Progenitor cell of endocrine pancreas (in vitro differentiated cells): ENCODE measurements around the gene RUFY4. TPM values are rescaled to one million over a fixed set of nuclear protein-coding genes. Genes with fewer than 3 reads are reported as not detected.
"Not testable (repeated sequence)": the region's sequence is repeated elsewhere in the genome, so short reads cannot be mapped to it uniquely, and the experiment has no call there.

Experiments used
- DNase-seq: peaks from one replicate; pipeline ENCODE4 v3.0.0; 2021; ENCODE audit warnings: low spot score; ENCODE audit not compliant: unreplicated experiment
- H3K27ac Mint-ChIP-seq: 2 replicates; pipeline ENCODE4 v1.8.0; 2021; ENCODE audit warnings: mild to moderate bottlenecking, moderate library complexity, mixed read lengths
- H3K27me3 Mint-ChIP-seq: 2 replicates; pipeline ENCODE4 v1.8.0; 2021; ENCODE audit warnings: mixed read lengths
- H3K36me3 Mint-ChIP-seq: 2 replicates; pipeline ENCODE4 v1.8.0; 2022; ENCODE audit warnings: mixed read lengths; ENCODE audit not compliant: insufficient read depth
- H3K4me1 Mint-ChIP-seq: 2 replicates; pipeline ENCODE4 v1.8.0; 2021; ENCODE audit warnings: low read depth, mixed read lengths
- H3K4me3 Mint-ChIP-seq: 2 replicates; pipeline ENCODE4 v1.8.0; 2021; ENCODE audit warnings: low read depth, mild to moderate bottlenecking, moderate library complexity, mixed read lengths
- H3K9me3 Mint-ChIP-seq: 2 replicates; pipeline ENCODE4 v1.8.0; 2021; ENCODE audit warnings: low read depth, mixed read lengths
- total RNA-seq: library from RNA; stranded (reverse); gene quantifications from 2 replicates; pipeline ENCODE4 v1.2.1, GENCODE V29; 2021
- TF ChIP-seq, protein P1 (sequence below): fragments of 200-600 bp; sonication (generic); IDR thresholded peaks from one replicate; pipeline ENCODE4 v1.5.0; 2021; ENCODE audit warnings: antibody characterized with exemption, mild to moderate bottlenecking; ENCODE audit not compliant: unreplicated experiment

Gene RUFY4
- total RNA-seq, 1 donor from 2014 or later, result not detected

DNA sequence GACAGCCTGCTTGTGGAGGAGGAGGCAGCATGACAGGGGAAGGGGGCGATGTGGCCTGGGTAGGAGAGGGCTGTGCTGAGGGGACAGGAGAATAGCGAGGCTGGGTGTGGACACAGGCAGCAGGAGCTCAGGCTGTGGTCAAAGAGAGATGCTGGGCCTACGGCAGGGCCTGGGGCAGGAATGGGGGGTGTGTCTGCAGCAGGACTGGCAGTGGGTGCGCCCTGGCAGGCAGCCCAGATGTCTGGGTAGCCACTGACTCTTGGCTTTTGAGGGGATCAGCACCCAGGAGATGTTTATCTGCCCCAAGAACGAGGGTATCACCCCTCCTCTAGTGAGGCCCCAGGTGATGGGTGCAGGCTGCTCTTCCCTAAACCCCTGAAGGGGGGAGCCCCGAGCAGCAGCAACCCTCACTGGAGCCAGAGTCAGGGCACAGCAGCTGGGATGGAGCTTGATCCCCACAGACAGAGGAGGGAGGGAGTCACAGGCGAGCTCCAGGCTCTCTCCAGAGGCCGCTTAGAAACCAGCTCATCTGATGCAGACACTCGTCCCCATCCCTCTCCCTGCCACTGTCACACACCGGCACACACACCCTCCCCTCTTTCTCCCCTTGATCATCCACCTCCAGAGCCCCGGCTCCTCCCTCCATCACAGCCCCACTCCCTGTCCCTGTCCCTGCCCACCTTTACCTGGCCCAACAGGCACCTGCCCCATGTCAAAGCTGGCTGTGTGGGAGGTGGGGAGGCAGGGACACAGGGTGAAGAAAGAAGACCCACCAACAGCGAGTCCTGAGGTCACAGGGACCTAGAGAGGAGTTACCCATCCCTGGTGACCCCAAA is 36.5 kb upstream of the RUFY4 start:
- TF ChIP-seq, protein P1, sequence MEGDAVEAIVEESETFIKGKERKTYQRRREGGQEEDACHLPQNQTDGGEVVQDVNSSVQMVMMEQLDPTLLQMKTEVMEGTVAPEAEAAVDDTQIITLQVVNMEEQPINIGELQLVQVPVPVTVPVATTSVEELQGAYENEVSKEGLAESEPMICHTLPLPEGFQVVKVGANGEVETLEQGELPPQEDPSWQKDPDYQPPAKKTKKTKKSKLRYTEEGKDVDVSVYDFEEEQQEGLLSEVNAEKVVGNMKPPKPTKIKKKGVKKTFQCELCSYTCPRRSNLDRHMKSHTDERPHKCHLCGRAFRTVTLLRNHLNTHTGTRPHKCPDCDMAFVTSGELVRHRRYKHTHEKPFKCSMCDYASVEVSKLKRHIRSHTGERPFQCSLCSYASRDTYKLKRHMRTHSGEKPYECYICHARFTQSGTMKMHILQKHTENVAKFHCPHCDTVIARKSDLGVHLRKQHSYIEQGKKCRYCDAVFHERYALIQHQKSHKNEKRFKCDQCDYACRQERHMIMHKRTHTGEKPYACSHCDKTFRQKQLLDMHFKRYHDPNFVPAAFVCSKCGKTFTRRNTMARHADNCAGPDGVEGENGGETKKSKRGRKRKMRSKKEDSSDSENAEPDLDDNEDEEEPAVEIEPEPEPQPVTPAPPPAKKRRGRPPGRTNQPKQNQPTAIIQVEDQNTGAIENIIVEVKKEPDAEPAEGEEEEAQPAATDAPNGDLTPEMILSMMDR, result no peak
- Mint-ChIP-seq H3K27ac (no peak overlapping the region), H3K36me3 (no peaks in the 10 kb centered on the region), H3K9me3 (no peaks in the 10 kb centered on the region), H3K4me3 (no peak overlapping the region), H3K4me1 (peaks cover 5% of the 10 kb centered on the region), H3K27me3 (peaks cover 48% of the 10 kb centered on the region)
- no peak for DNase-seq

DNA sequence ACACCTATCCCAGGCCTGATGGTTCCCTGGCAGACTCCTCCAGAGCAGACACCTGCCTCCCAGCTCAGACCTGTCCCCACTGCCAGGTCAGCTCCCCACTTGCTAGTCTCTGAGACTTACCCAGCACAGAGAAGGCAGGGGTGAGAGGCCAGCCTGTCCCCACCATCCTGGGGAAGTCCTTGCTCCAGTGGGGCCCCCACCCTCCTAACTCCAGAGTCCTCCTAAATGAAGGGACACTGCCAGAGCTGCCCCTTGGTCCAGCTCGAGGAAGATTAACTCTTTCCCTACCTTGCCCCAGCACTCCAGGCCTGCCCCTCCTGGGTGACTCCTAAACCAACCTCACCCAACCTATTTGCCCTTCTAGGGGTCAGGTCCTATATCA is 35.9 kb upstream of the RUFY4 start:
- TF ChIP-seq, protein P1, result no peak
- Mint-ChIP-seq H3K27ac (no peak overlapping the region), H3K4me1 (peaks cover 5% of the 10 kb centered on the region), H3K36me3 (no peaks in the 10 kb centered on the region), H3K4me3 (no peak overlapping the region), H3K9me3 (no peaks in the 10 kb centered on the region), H3K27me3 (peaks cover 51% of the 10 kb centered on the region)
- no peak for DNase-seq

DNA sequence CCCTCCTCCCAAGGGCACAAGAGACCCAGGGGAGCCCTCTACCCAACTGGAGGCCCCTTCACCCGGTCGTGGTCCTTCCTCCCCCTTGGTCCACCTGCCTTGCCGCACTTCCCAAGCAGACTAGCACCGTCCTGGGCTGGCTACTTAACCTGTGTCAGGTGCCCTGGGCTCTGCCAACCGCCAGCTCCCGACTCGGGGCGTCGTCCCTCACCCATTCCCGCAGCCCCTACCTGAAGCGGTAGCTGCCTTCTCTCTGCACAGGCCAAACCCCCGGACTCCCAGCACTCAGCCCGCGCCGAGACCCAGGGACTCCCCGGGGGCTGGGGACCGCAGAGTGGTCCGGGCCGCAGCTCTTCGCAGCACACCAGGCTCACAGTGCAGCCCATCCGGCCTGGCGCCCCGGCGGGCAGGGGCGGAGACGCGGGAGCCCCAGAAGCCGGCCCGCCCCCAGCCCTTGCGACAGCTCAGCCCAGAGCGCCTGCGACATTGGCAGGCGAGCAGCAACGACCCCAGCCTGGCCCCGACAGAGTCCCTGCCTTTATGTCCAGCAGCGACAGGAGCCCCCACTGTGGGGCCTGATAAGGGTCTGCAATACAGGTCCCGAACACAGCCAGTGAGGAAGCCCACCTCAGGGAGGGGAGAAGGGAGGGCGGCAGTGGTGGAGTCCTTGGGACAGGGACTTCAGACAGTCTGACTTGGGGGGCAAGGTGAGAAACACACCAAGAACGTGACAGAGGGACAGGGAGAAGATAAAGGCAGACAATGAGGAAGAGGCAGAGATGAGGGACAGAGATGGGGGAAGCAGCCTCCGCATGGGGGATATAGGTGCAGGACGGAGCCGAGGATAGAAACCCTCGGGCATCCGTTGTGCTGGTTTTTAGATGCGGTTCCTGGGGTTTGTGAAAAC is 35.2 kb upstream of the RUFY4 start:
- Mint-ChIP-seq H3K4me1 (peaks cover 5% of the 10 kb centered on the region), H3K27me3 (peaks cover 53% of the 10 kb centered on the region), H3K9me3 (no peaks in the 10 kb centered on the region), H3K4me3 (peak overlapping the region; percentile 37), H3K36me3 (no peaks in the 10 kb centered on the region), H3K27ac (no peak overlapping the region)
- TF ChIP-seq, protein P1, result no peak
- DNase-seq, result no peak

GRCh38 chr2:218034497-218035213 is 34.4 kb upstream of the RUFY4 start:
- H3K4me3 Mint-ChIP-seq, result peak overlapping the region; percentile 37
- TF ChIP-seq, protein P1, result peak; percentile 84
- H3K36me3 Mint-ChIP-seq, H3K9me3 Mint-ChIP-seq, H3K4me1 Mint-ChIP-seq, H3K27ac Mint-ChIP-seq: not testable (repeated sequence)
- DNase-seq, result peak; percentile 57
- peaks cover 61% of the 10 kb centered on the region for H3K27me3 Mint-ChIP-seq
